Retinal pigment epithelial cell (primary cell): Measurements from ENCODE around the gene PPP1R37.

ENCODE experiments used
- DNase-seq: peaks from one replicate; pipeline ENCODE4 v3.0.0-alpha.2; 2010; ENCODE audit warnings: low read depth
- H3K4me3 ChIP-seq: 2 replicates; pipeline ENCODE4 v1.5.1; 2011; ENCODE audit warnings: mild to moderate bottlenecking, low read length, control low read depth, moderate library complexity
- TF ChIP-seq, protein P1 (sequence below): conservative IDR thresholded peaks from 2 replicates; pipeline ENCODE4 v1.5.1; 2011; ENCODE audit warnings: low read depth, low read length, control low read depth, inconsistent platforms

PPP1R37 gene

DNA sequence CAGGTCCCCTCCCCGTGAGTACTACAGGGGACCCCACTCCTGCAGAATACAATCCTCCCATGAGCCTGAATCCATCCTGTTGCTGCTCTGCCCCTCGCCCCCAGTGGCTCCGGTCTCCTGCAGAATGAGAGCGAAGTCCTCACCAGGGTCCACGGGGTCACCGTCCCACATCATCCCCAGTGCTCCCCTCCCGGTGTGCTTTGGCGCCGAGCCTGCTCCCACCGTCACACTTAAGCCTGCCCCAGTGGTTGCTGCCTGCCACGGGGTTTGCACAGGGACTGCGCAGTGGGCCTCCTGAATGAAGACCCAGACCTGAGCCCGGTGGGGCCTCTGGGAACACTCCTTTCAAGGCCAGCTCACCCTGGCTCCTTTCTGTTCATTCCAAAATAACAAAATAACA, 37.3 kb downstream of the PPP1R37 start:
- no peak overlapping the region for H3K4me3 ChIP-seq
- TF ChIP-seq, protein P1, sequence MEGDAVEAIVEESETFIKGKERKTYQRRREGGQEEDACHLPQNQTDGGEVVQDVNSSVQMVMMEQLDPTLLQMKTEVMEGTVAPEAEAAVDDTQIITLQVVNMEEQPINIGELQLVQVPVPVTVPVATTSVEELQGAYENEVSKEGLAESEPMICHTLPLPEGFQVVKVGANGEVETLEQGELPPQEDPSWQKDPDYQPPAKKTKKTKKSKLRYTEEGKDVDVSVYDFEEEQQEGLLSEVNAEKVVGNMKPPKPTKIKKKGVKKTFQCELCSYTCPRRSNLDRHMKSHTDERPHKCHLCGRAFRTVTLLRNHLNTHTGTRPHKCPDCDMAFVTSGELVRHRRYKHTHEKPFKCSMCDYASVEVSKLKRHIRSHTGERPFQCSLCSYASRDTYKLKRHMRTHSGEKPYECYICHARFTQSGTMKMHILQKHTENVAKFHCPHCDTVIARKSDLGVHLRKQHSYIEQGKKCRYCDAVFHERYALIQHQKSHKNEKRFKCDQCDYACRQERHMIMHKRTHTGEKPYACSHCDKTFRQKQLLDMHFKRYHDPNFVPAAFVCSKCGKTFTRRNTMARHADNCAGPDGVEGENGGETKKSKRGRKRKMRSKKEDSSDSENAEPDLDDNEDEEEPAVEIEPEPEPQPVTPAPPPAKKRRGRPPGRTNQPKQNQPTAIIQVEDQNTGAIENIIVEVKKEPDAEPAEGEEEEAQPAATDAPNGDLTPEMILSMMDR: no peak
- DNase-seq: no peak

DNA sequence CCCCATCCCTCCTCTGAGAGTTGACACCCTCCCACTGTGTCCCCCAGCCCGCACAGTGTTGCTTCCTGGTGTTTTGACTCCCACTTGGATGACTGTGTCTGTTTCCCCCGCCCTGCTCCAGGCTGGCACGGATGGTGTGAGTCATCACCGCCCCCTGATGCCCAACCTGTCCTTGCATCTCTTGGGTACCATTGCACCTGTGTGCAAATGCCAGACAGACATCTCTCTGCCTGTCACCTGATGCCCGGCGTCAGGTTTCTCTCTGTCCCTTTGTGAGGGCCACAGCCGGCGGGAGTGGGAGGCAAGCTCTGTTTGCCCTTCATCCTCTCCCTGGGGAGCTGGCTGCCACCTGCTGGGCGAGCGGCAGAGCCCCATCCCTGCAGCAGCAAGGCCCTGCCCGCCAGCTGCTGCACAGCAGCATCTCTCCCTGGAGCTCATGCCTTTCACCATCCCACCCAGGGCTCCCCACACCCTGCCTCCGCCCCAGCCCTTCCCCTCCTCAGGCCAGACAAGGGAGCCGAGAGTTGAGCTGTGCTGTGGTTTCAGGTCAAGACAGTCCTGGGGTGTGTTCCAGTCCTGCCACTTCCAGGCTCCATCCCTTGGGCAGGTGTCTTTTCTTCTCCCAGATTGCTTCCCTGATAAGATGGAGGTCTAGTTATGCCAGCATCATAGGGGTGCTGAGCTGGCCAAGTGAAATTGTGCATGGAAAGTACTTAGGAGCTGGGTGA, 38.1 kb downstream of the PPP1R37 start:
- TF ChIP-seq, protein P1: peak; percentile 65
- no peak for DNase-seq
- H3K4me3 ChIP-seq: no peak overlapping the region

DNA sequence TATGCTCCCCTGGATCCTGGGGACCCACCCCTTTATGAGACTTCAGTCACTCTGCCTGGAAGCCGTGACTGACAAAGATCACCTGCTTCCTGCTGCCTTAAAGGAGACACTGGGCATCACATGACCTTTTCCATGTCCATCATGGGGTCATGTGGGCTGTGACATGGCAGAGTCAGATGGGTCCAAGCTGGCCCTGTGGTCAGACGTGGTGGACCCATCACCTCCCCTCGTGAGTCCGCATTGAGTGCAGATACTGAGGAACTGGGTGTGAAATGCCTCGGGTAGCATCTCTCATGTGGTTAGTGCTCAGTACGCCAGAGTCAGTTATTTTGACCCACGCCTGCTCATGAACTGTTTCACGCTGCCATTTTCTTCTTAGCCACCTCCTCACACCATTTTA, 40.7 kb downstream of the PPP1R37 start:
- TF ChIP-seq, protein P1: no peak
- no peak for DNase-seq
- H3K4me3 ChIP-seq: no peak overlapping the region

DNA sequence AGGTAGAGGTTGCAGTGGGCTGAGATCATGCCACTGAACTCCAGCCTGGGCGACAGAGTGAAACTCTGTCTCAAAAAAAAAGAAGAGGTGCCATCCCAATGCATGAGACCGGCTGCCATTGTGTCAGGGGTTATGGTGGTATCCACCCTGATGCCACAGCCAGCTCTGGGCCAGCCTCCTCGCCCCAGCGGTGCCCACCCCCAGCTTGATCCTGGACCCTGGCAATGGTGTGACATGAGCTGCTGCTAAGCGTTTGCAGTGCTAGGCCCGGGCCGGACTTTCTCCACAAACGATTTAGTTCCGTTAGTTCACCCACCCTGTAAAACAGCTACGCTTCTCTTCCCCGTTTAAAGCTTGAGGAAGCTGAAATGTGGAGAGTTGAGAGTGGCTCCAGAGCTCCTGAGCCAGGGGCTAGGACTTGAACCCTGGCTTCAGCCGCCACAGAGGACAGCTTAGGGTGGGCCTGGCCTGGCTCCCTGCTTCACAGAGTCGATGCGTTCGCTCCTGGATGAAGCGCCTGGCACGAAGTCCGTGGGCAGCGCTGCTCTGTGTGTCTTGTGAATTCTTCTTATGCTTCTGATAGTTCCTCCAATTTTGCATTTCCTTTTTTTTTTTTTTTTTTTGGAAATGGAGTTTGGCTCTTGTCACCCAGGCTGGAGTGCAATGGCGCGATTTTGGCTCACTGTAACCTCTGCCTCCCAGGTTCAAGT, 42.4 kb downstream of the PPP1R37 start:
- no peak overlapping the region for H3K4me3 ChIP-seq
- DNase-seq: no peak
- TF ChIP-seq, protein P1: no peak

DNA sequence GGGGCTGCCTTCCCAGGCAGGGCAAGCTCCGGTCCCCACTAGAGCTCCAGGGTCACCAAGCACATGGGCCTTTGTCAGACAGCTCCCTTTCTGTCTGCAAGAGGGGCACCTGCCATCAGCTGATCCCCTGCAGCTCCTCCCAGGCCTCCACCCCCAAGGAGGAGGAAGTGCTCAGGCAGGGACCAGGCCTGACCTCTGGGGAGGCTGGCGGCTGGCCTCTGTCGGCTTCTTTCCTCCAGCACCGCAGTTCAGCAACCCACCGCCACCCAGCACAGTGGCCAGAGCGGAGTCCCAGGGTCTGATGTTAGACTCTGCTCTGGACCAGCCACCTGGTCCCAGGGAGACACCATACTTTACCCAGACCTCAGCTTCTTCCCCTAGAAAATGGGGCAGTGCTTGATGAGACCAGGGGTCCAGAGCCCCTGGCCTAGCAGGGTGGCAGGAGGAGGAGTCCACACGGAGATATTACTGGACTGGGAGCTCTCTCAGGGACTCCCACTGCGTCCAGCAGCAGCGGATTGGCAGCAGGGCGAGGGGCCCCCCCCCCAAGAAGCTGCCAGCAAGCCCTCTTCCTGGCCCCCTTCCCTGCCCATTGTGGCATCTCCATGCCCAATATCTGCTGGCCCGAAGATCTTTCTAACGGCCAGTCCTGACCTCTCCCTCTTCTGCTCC, 43.7 kb downstream of the PPP1R37 start:
- no peak for DNase-seq
- no peak overlapping the region for H3K4me3 ChIP-seq
- TF ChIP-seq, protein P1: no peak

DNA sequence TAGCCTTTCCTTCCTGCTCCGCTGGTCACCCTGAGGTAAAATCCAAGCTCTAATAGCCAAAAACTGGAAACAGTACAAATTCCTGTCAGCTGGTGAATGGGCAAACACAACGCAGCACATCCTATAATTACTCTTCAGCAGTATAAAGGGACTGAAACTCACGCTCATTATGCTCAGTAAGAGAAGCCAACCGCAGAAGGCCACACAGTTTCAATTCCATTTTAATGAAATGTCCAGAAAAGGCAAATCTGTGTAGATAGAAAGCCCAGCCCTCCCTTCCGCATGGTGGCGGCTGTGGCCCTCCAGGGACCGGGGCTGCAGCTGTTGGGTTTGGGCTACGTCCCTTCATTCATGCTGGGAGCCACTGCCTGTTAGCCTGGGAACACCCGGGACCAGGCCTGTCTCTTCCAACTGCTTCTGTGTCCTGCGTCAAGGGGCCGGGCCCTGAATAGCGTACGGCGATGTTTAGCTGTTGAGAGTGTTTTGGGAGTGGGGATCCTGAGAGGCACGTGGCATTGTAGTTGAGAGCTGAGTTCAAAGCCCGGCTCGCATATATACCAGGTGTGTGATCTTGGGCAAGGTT, 44.3 kb downstream of the PPP1R37 start:
- no peak for DNase-seq
- H3K4me3 ChIP-seq: no peak overlapping the region
- TF ChIP-seq, protein P1: no peak
